Peyer's patch (tissue), 4 donors: ENCODE data around the gene SYNGAP1.

ENCODE experiments used
- CTCF ChIP-seq, 6 experiments: fragments of 450-650 bp in 4 of 6; fragments of 200-600 bp in 2 of 6; sonication (generic) in 1 of 6; IDR thresholded peaks; one replicate each; pipeline ENCODE4 v1.5.1; 2017 to 2019; ENCODE audit warnings: antibody characterized with exemption in 6 of 6, mild to moderate bottlenecking in 3 of 6, moderate library complexity in 1 of 6
- POLR2A ChIP-seq, 2 donors: fragments of 450-650 bp; IDR thresholded peaks; one replicate each; pipeline ENCODE4 v1.5.1; 2017; ENCODE audit warnings: antibody characterized with exemption in 2 of 2, mild to moderate bottlenecking in 2 of 2, moderate library complexity in 2 of 2

GRCh38 chr6:33431880-33432541 is 12.1 kb downstream of the SYNGAP1 start:
- no peak for TF ChIP-seq POLR2A (IDR thresholded peaks at IDR 0.05)
- TF ChIP-seq CTCF (IDR thresholded peaks at IDR 0.05), result no peak
